G401.6 (cell line): ENCODE results near the gene ZNF496.
"Not testable (repeated sequence)": the region's sequence is repeated elsewhere in the genome, so short reads cannot be mapped to it uniquely, and the experiment has no call there.

Experiments
- FAIRE-seq: peaks from 2 replicates; lab custom pipeline; 2012; peaks lifted over from hg19 to GRCh38; lab: Jason Lieb, UNC

The ZNF496 gene

DNA sequence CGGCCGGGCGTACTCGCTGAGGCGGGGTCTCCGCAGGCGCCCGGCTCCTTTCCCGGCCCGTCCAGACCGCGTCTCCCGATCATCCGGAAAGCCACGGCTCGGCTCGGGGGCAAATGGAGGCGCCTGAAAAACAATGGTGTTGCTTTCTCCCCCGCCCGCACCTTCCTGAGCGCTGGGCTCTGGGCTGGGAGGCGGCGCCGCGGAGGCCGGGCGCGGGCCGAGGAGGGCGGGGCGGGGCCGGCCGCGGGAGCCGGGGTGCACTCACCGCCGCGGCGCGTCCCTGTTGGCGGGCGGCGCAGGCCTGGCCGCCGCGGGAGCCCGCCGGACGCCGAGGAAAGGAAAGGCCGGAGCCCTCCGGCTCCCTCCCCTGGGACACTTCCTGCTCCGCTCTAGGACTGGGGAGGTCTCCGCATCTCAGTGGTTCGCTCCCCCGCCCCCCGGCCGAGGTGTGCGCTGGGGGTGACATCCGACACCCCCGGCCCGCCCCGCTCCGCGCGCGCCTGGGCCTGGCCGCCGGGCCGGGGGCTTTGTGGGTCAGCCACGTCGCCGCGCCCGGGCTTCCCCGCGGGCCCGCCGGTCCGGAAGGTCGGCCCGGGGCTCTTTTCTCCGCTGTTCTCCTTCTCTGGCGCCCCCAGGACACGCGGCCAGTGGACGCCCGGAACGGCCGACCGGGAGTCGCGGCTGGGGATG lies at the start of gene ZNF496:
Gene ZNF496, minus strand, starts transcription at position 343 of the 690 bp plus-strand sequence. CDS start 2,289 bp downstream, outside the sequence.
- FAIRE-seq: no peak

- no peak for FAIRE-seq
Measured at GRCh38 chr1:247378334-247379073, 46.8 kb upstream of the ZNF496 start.

- not testable (repeated sequence) for FAIRE-seq
Measured at GRCh38 chr1:247377656-247378055, 46.0 kb upstream of the ZNF496 start.

GRCh38 chr1:247376659-247377058 lies 45.0 kb upstream of the ZNF496 start:
- FAIRE-seq: no peak

DNA sequence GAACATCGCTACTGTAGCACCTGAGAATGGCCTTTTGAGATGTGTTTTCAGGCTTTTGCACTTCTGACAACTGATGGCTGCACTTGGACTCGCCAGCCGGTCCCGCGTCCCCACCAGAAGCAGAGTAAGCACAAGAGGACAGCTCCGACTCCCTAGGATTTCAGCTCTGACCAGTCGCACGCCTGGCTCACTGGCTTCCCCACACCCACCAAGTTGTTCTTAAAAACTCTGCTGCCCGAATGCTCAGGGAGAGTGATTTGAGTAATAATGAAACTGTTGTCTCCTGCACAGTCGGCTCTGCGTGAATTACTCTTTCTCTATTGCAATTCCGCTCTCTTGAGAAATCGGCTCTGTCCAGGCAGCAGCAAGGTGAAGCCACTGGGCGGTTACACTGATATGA lies 44.1 kb upstream of the ZNF496 start:
- FAIRE-seq: no peak

DNA sequence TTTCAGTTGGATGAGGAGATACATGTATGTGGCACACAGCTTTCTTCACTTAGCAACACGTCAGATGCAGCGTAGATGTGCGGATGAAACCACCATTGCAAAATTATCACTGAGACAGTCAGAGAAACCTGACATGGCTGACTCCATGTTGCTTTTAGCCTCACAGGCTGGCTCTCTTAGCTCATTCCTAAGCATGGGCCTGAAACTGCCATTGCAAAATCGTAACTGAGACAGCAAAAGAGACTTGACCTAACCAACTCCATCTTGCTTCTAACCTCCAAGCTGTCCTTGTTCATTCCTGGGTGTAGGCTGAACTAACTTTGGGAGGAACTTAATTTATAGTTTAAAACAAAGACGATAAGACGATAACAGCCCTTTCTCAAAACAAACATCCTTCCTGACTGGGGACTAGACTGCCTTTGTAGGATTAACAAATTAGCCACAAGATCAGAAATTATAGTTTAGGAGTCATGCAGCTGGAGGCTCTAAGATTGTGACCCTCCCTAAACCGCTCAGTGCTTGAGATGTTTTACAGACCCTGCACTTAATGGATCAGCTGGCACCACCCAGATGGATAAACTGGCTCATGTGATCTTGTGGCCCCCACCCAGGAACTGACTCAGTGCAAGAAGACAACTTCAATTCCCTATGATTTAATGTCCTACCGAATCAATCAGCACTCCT lies 43.1 kb upstream of the ZNF496 start:
- FAIRE-seq: not testable (repeated sequence)

DNA sequence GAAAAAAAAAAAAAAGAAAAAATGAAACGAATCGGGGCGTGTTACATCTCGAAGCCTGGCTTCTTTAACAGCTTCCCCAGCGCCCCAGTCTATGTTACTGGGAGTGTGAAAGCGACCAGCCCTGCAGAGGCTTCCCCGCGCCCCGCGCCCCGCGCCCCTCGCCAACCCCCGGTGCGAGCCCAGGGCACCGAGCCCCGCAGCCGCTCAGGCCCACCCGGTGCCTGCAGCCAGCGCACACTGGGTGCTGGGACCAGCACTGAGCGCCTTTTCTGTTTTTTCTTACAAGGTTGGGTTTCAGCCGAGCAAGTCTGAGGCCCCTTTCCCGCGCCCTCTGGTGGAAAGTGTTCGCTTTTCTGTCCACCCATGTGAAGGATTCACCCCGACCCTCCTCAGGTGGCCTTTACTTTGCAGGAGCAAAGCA lies 42.1 kb upstream of the ZNF496 start:
- FAIRE-seq: no peak

DNA sequence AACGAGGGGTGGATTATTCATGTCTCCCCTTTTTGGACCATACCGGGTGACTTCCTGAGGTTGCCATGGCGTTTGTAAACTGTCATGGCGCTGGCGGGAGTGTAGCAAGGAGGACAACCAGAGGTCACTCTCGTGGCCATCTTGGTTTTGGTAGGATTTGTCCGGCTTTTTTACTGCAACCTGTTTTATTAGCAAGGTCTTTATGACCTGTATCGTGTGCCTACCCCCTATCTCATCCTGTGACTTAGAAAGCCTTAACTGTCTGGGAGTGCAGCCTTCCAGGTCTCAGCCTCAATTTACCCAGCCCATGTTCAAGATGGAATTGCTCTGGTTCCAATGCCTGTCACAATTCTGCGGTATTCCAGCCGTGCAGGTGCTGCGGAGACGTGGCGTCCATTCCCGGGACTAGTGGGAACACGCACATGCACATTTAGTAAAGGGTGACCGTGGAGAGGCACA lies 40.2 kb upstream of the ZNF496 start:
- no peak for FAIRE-seq

DNA sequence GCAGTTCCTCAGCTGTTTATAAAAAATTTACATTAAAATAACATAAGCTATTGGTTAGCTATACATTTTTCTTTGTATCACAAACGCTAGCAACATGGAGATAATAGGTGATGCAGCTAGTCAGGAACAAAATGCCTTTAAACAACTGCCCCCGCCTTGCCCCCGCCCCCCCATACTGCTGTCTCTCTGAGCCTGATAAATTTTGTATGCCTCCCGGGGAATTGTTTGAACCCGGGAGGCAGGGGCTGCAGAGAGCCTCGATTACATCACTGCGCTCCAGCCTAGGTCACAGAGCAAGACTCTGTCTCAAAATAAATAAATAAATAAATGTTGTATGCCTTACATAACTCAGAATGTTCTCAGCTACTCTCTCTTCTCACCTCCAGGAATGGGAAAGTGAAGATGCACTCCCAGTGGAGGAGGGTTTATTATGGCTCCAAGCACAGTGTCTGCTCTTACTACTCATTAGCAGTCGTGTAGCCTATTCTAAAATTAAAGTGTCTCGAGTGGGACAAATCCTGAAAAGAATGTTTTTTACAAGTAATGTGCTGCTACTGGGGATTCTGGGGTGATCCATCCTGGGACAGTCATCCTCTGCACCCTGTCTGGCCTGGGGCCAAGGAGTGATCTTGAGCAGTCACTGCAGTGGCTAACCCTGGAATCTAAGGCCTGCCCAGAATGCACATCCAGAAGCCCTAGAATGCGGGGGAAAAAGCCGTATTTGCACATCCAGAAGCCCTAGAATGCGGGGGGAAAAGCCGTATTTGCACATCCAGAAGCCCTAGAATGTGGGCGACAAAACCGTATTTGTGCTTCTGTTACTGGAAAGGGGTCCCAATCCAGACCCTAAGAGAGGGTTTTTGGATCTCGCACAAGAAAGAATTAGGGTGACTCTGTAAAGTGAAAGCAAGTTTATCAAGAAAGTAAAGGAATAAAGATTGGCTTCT lies 39.4 kb upstream of the ZNF496 start:
- FAIRE-seq: no peak

DNA sequence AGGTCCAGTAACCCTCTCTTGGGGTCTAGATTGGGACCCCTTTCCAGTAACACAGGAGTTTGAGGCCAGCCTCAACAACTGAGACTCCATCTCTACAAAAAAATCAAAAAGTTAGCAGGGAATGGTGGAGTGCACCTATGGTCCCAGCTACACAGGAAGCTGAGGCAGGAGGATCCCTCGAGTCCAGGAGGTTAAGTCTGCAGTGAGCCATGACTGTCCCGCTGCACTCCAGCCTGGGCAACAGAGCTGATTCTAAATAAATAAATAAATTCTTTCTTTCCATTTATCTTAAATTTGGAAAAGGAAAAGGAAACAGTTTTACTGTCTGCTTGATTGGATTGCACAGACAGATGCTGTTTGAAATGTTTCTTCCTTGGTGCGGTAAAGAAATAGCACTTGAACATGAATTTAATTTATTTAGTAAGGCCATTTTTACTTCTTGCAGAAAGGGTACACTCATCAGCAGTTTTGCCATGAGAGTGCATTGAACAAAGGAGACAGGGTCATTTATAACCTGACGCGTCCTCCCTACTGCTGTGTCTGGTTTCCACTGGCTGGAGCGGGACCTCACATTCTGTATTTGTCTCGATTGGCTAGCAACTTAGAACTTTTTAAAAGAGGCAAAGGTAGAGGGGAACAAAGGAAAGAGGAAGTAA lies 37.0 kb upstream of the ZNF496 start:
- FAIRE-seq: no peak

DNA sequence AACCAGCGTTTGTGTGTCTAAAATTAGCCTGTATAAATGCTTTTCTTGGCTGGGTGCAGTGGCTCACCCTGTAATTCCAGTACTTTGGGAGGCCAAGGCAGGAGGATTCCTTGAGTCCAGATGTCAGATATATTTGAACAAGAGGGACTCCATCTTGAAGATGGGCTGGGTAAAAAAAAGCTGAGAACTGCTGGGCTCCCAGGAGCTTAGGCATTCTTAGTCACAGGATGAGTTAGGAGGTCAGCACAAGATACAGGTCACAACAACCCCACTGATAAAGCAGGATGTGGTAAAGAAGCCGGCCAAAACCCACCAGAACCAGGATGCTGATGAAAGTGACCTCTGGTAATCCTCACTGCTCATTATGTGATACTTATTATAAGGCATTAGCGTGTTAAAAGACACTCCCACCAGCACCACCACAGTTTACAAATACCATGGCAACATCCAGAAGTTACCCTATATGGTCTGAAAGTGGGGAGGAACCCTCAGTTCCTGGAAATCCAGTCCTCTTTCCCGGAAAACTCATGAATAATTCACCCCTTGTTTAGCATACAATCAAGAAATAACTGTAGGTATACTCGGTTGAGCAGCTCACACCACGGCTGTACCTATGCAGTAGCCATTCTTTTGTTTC lies 36.2 kb upstream of the ZNF496 start:
- FAIRE-seq: no peak

DNA sequence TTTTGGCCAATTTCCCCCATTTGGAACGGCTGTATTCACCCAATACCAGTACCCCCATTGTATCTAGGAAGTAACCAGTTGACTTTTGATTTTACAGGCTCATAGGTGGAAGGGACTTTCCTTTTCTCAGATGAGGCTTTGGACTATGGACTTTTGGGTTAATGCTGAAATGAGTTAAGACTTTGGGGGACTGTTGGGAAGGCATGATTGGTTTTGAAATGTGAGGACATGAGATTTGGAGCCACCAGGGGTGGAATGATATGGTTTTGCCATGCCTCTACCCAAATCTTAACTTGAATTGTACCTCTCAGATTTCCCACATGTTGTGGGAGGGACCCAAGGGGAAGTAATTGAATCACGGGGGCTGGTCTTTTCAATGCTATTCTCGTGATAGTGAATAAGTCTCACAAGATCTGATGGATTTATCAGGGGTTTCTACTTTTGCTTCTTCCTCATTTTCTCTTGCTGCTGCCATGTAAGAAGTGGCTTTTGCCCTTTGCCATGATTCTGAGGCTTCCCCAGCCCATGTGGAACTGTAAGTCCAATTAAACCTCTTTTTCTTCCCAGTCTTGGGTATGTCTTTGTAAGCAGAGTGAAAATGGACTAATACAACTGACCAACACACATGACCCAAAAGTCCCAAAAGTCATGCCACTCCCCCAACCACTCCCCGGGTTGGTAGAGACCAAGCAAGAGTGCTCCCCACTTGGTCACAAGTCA lies 35.4 kb upstream of the ZNF496 start:
- no peak for FAIRE-seq

- not testable (repeated sequence) for FAIRE-seq
Measured at GRCh38 chr1:247366345-247366744, 34.7 kb upstream of the ZNF496 start.

DNA sequence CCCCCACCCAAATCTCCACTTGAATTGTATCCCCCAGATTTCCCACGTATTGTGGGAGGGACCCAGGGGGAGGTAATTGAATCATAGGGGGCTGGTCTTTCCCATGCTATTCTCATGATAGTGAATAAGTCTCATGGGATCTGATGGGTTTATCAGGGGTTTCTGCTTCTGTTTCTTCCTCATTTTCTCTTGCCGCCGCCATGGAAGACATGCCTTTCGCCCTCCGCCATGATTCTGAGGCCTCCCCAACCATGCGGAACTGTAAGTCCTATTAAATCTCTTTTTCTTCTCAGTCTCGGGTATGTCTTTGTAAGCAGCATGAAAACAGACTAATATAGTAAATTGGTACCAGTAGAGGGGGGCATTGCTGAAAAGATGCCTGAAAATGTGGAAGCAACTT lies 33.4 kb upstream of the ZNF496 start:
- no peak for FAIRE-seq

GRCh38 chr1:247363000-247363399 lies 31.3 kb upstream of the ZNF496 start:
- not testable (repeated sequence) for FAIRE-seq

DNA sequence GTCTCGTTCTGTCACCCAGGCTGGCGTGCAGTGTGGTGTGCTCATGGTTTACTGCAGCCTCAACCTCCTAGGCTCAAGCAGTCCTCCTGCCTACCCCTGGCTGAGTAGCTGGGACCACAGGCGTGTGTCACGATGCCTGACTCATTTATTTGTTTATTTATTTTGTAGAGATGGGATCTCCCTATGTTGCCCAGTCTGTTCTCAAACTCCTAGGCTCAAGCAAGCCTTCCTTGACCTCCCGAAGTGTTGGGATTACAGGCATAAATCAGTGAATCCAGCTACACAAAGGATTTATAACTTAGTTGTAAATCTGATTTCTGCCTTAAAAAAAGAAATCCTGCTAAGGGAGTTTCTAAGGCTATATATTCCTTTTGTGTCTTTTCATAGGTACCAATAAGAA lies 30.5 kb upstream of the ZNF496 start:
- FAIRE-seq: no peak

- FAIRE-seq: no peak
Measured at GRCh38 chr1:247360991-247361731, 29.5 kb upstream of the ZNF496 start.

DNA sequence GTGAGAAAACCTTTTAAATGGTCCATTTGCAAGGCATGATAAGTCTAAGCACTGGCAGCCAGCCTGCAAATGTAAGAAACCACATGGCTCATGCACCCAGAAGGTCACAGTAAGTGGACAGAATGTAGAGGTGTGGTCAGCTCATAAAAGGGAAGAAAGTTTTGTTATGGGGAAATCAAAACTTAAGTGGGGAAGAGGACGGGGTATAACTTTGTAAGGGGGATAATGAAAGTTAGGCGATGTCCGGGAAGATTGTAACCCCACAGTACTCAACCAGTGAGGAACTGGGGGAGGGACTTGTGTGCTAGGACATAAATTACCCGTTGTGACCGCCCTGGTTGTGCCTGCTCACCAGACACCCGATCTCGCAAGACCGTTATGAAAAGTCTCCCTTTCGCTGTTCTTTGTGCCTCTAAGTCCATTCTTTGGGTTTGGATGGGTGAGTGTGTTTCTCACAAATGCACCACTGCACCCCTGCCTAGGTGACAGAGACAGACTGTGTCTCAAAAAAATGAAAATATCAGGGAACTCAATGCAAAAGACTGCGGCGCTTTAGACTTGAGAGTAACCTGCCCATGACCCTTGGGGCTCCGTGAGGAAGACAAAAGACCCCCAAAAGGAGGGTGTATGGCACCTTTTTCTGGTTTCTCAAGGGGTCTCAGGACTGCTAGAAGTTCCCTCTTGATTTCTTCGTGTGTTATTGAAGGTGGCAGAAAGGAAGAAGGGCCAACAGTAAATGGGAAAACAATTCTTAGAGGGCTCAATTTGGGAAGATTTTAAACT lies 28.6 kb upstream of the ZNF496 start:
- FAIRE-seq: no peak

- FAIRE-seq: no peak
Measured at GRCh38 chr1:247359559-247359958, 27.9 kb upstream of the ZNF496 start.
